Stimulated activated memory B cell treated with anti-CD40 and anti-IgM and Interleukin-4, amounts not matched to agents 10 μg/mL and 1 μg/mL and 100 μg/mL, for 72 hours (primary cell): ENCODE data around the gene TMEM100.

Source experiments
- ATAC-seq: fragments of 150-1000 bp; cut with Tn5 transposase; 2 replicates; pipeline ENCODE4 v1.10.0; 2021
- H3K27ac Mint-ChIP-seq: one replicate; pipeline ENCODE4 v1.8.0; 2022; ENCODE audit warnings: mild to moderate bottlenecking, mixed read lengths
- H3K27me3 Mint-ChIP-seq: one replicate; pipeline ENCODE4 v1.8.0; 2022; ENCODE audit warnings: mixed read lengths
- H3K36me3 Mint-ChIP-seq: one replicate; pipeline ENCODE4 v1.8.0; 2022; ENCODE audit warnings: mixed read lengths
- H3K4me1 Mint-ChIP-seq: one replicate; pipeline ENCODE4 v1.8.0; 2022; ENCODE audit warnings: mixed read lengths
- H3K4me3 Mint-ChIP-seq: one replicate; pipeline ENCODE4 v1.8.0; 2022; ENCODE audit warnings: mild to moderate bottlenecking, moderate library complexity, mixed read lengths
- H3K9me3 Mint-ChIP-seq: one replicate; pipeline ENCODE4 v1.8.0; 2022; ENCODE audit warnings: mixed read lengths

Gene TMEM100

GRCh38 chr17:55750750-55751657, 28.3 kb upstream of the TMEM100 start, which contains the start of gene PCTP:
Gene PCTP, plus strand, starts transcription at chr17:55751051. Its CDS starts 53 bp downstream, at chr17:55751104.
- H3K9me3 Mint-ChIP-seq, result no peaks in the 10 kb centered on the region
- ATAC-seq, result peak; percentile 99
- peak within 1 kb of the TSS; percentile 77 for H3K27ac Mint-ChIP-seq
- H3K4me1 Mint-ChIP-seq, result peaks cover 21% of the 10 kb centered on the region
- H3K27me3 Mint-ChIP-seq, result peaks cover 16% of the 10 kb centered on the region
- H3K4me3 Mint-ChIP-seq, result peak within 1 kb of the TSS; percentile 87
- no peaks in the 10 kb centered on the region for H3K36me3 Mint-ChIP-seq

- Mint-ChIP-seq H3K36me3 (no peaks in the 10 kb centered on the region), H3K9me3 (no peaks in the 10 kb centered on the region), H3K4me3 (peak overlapping the region; percentile 87), H3K27ac (no peak overlapping the region), H3K27me3 (peaks cover 26% of the 10 kb centered on the region), H3K4me1 (peaks cover 16% of the 10 kb centered on the region)
- no peak for ATAC-seq
Observed at GRCh38 chr17:55749985-55750384, 27.3 kb upstream of the TMEM100 start.

GRCh38 chr17:55748841-55749240, 26.2 kb upstream of the TMEM100 start:
- H3K4me1 Mint-ChIP-seq, result peaks cover 16% of the 10 kb centered on the region
- H3K27me3 Mint-ChIP-seq, result peaks cover 27% of the 10 kb centered on the region
- no peak overlapping the region for H3K27ac Mint-ChIP-seq
- no peak overlapping the region for H3K4me3 Mint-ChIP-seq
- no peak for ATAC-seq
- H3K9me3 Mint-ChIP-seq, result no peaks in the 10 kb centered on the region
- H3K36me3 Mint-ChIP-seq, result no peaks in the 10 kb centered on the region

GRCh38 chr17:55747209-55747608, 24.5 kb upstream of the TMEM100 start:
- Mint-ChIP-seq H3K27ac (no peak overlapping the region), H3K4me3 (no peak overlapping the region), H3K27me3 (peaks cover 27% of the 10 kb centered on the region), H3K36me3 (no peaks in the 10 kb centered on the region), H3K4me1 (peaks cover 27% of the 10 kb centered on the region), H3K9me3 (no peaks in the 10 kb centered on the region)
- ATAC-seq, result no peak

- Mint-ChIP-seq H3K4me3 (no peak overlapping the region), H3K27me3 (peaks cover 27% of the 10 kb centered on the region), H3K27ac (no peak overlapping the region), H3K9me3 (no peaks in the 10 kb centered on the region), H3K36me3 (no peaks in the 10 kb centered on the region), H3K4me1 (peaks cover 22% of the 10 kb centered on the region)
- ATAC-seq, result no peak
Observed at GRCh38 chr17:55746466-55746865, 23.8 kb upstream of the TMEM100 start.

- Mint-ChIP-seq H3K27me3 (peaks cover 19% of the 10 kb centered on the region), H3K27ac (no peak overlapping the region), H3K4me3 (no peak overlapping the region), H3K4me1 (peaks cover 11% of the 10 kb centered on the region), H3K36me3 (no peaks in the 10 kb centered on the region), H3K9me3 (no peaks in the 10 kb centered on the region)
- ATAC-seq, result no peak
Observed at GRCh38 chr17:55745258-55745657, 22.6 kb upstream of the TMEM100 start.

GRCh38 chr17:55743103-55743679, 20.5 kb upstream of the TMEM100 start:
- H3K4me3 Mint-ChIP-seq, result no peak overlapping the region
- no peaks in the 10 kb centered on the region for H3K9me3 Mint-ChIP-seq
- no peak overlapping the region for H3K27ac Mint-ChIP-seq
- peaks cover 18% of the 10 kb centered on the region for H3K27me3 Mint-ChIP-seq
- peaks cover 11% of the 10 kb centered on the region for H3K4me1 Mint-ChIP-seq
- ATAC-seq, result no peak
- H3K36me3 Mint-ChIP-seq, result no peaks in the 10 kb centered on the region

GRCh38 chr17:55742272-55743102, 19.8 kb upstream of the TMEM100 start:
- Mint-ChIP-seq H3K9me3 (no peaks in the 10 kb centered on the region), H3K4me1 (peaks cover 11% of the 10 kb centered on the region), H3K27me3 (peaks cover 18% of the 10 kb centered on the region), H3K36me3 (no peaks in the 10 kb centered on the region), H3K27ac (no peak overlapping the region), H3K4me3 (peak overlapping the region; percentile 54)
- ATAC-seq, result peak; percentile 73

- H3K36me3 Mint-ChIP-seq, result no peaks in the 10 kb centered on the region
- H3K9me3 Mint-ChIP-seq, result no peaks in the 10 kb centered on the region
- ATAC-seq, result no peak
- H3K27ac Mint-ChIP-seq, result no peak overlapping the region
- peaks cover 15% of the 10 kb centered on the region for H3K27me3 Mint-ChIP-seq
- no peak overlapping the region for H3K4me3 Mint-ChIP-seq
- peaks cover 11% of the 10 kb centered on the region for H3K4me1 Mint-ChIP-seq
Observed at GRCh38 chr17:55741356-55741700, 18.7 kb upstream of the TMEM100 start.

GRCh38 chr17:55740511-55741355, 18.1 kb upstream of the TMEM100 start:
- Mint-ChIP-seq H3K36me3 (no peaks in the 10 kb centered on the region), H3K4me1 (peaks cover 11% of the 10 kb centered on the region), H3K4me3 (no peak overlapping the region), H3K9me3 (no peaks in the 10 kb centered on the region), H3K27me3 (peaks cover 9% of the 10 kb centered on the region), H3K27ac (no peak overlapping the region)
- no peak for ATAC-seq

GRCh38 chr17:55737976-55738501, 15.4 kb upstream of the TMEM100 start:
- H3K4me1 Mint-ChIP-seq, result peaks cover 16% of the 10 kb centered on the region
- no peak overlapping the region for H3K4me3 Mint-ChIP-seq
- ATAC-seq, result no peak
- peaks cover 15% of the 10 kb centered on the region for H3K27me3 Mint-ChIP-seq
- no peaks in the 10 kb centered on the region for H3K9me3 Mint-ChIP-seq
- no peak overlapping the region for H3K27ac Mint-ChIP-seq
- no peaks in the 10 kb centered on the region for H3K36me3 Mint-ChIP-seq

GRCh38 chr17:55735731-55736405, 13.2 kb upstream of the TMEM100 start:
- H3K4me1 Mint-ChIP-seq, result peaks cover 7% of the 10 kb centered on the region
- ATAC-seq, result no peak
- no peak overlapping the region for H3K4me3 Mint-ChIP-seq
- peaks cover 31% of the 10 kb centered on the region for H3K27me3 Mint-ChIP-seq
- no peak overlapping the region for H3K27ac Mint-ChIP-seq
- H3K9me3 Mint-ChIP-seq, result no peaks in the 10 kb centered on the region
- H3K36me3 Mint-ChIP-seq, result no peaks in the 10 kb centered on the region

GRCh38 chr17:55734128-55734781, 11.6 kb upstream of the TMEM100 start:
- Mint-ChIP-seq H3K4me3 (no peak overlapping the region), H3K36me3 (no peaks in the 10 kb centered on the region)

More at GRCh38 chr17:55734128-55734781, 11.6 kb upstream of the TMEM100 start:
- H3K4me1 Mint-ChIP-seq, result peaks cover 7% of the 10 kb centered on the region
- H3K27me3 Mint-ChIP-seq, result peaks cover 33% of the 10 kb centered on the region
- no peak overlapping the region for H3K27ac Mint-ChIP-seq
- no peaks in the 10 kb centered on the region for H3K9me3 Mint-ChIP-seq
- ATAC-seq, result no peak
